GM12878 (cell line): ENCODE results near the gene TREH. TPM values are rescaled to one million over a fixed set of nuclear protein-coding genes. Genes with fewer than 3 reads are reported as not detected.
"Not testable (repeated sequence)": the region's sequence is repeated elsewhere in the genome, so short reads cannot be mapped to it uniquely, and the experiment has no call there.

Source experiments
- ATAC-seq: fragments of 200-7000 bp; cut with Tn5 transposase; 3 replicates; pipeline ENCODE4 v1.9.1; 2020; ENCODE audit warnings: mild to moderate bottlenecking, moderate library complexity
- BruUV-seq: library from RNA; stranded (reverse); fragments of 400-500 nt; replicated peaks from 2 replicates; lab custom pipeline; 2021; lab: Mats Ljungman, UMichigan
- CTCF ChIA-PET: fragments of 300-600 bp; sonication (Branson Sonifier 250); formaldehyde crosslinking; extraction: SDS; loops from one replicate; lab custom pipeline; 2021; ENCODE audit warnings: inconsistent platforms; lab: Yijun Ruan, JAX
- POLR2A ChIA-PET: fragments of 350-600 bp; formaldehyde crosslinking; extraction: SDS; loops from one replicate; lab custom pipeline; 2021; ENCODE audit warnings: inconsistent platforms; lab: Charles Lee
- RAD21 ChIA-PET: fragments of 300-600 bp; sonication (Branson Sonifier 250); formaldehyde crosslinking; loops from one replicate; lab custom pipeline; 2023; ENCODE audit warnings: antibody characterized with exemption; ENCODE audit not compliant: unreplicated experiment; lab: Charles Lee
- SMC1A ChIA-PET: fragments of 300-600 bp; sonication (Branson Sonifier 250); formaldehyde crosslinking; loops from one replicate; lab custom pipeline; 2023; ENCODE audit not compliant: unreplicated experiment, uncharacterized antibody; lab: Charles Lee
- DNase-seq: peaks from one replicate; pipeline ENCODE4 v3.0.0-alpha.2; 2011; ENCODE audit warnings: low read depth, low spot score
- FAIRE-seq: peaks from 3 replicates; lab custom pipeline; 2011; peaks lifted over from hg19 to GRCh38; lab: Jason Lieb, UNC
- H2AFZ ChIP-seq: 2 replicates; pipeline ENCODE4 v1.6.0; 2011; ENCODE audit warnings: low read depth, low read length, control low read depth; ENCODE audit not compliant: control insufficient read depth
- H3K27ac ChIP-seq: 2 replicates; pipeline ENCODE4 v1.5.1; 2011; ENCODE audit warnings: control low read depth; ENCODE audit not compliant: control insufficient read depth, insufficient read depth
- H3K27me3 ChIP-seq, 2 experiments: replicated peaks in 1 of 2; 2 replicates each; pipeline versions ENCODE4 v1.6.0 to v1.6.1; 2011; ENCODE audit warnings: low read length in 1 of 2; ENCODE audit not compliant: control insufficient read depth in 2 of 2, insufficient read depth in 2 of 2
- H3K36me3 ChIP-seq, 2 experiments: 2 replicates each; pipeline ENCODE4 v1.5.1; 2011; ENCODE audit warnings: low read length in 1 of 2; ENCODE audit not compliant: control insufficient read depth in 2 of 2, insufficient read depth in 2 of 2
- H3K4me1 ChIP-seq: 2 replicates; pipeline ENCODE4 v1.6.1; 2011; ENCODE audit warnings: mild to moderate bottlenecking, low read length, moderate library complexity, mixed read lengths; ENCODE audit not compliant: control insufficient read depth, insufficient read depth
- H3K4me2 ChIP-seq: 2 replicates; pipeline ENCODE4 v1.6.0; 2011; ENCODE audit warnings: control low read depth; ENCODE audit not compliant: control insufficient read depth, insufficient read depth
- H3K4me3 ChIP-seq: fragments of 200-600 bp; sonication (generic); 2 replicates; pipeline ENCODE4 v1.5.1; 2016
- H3K79me2 ChIP-seq: 2 replicates; pipeline ENCODE4 v1.6.0; 2011; ENCODE audit warnings: low read length; ENCODE audit not compliant: control insufficient read depth, insufficient read depth
- H3K9ac ChIP-seq: 2 replicates; pipeline ENCODE4 v1.8.0; 2011; ENCODE audit warnings: low read length, control low read depth, mixed read lengths; ENCODE audit not compliant: control insufficient read depth, insufficient read depth
- H3K9me3 ChIP-seq: replicated peaks from 3 replicates; pipeline ENCODE4 v1.5.1; 2011; ENCODE audit warnings: mild to moderate bottlenecking, low read length; ENCODE audit not compliant: control insufficient read depth, insufficient read depth
- H4K20me1 ChIP-seq: 2 replicates; pipeline ENCODE4 v1.6.0; 2011; ENCODE audit not compliant: control insufficient read depth, insufficient read depth
- ATF2 ChIP-seq: IDR thresholded peaks from 2 replicates; pipeline ENCODE4 v1.6.1; 2012; ENCODE audit warnings: low read length, inconsistent platforms
- NR2C1 ChIP-seq: fragments of 450-650 bp; IDR thresholded peaks from 2 replicates; pipeline ENCODE4 v1.6.1; 2017; ENCODE audit warnings: antibody characterized with exemption, mild to moderate bottlenecking, moderate library complexity
- PAX5 ChIP-seq: IDR thresholded peaks from 2 replicates; pipeline ENCODE4 v1.6.1; 2011; ENCODE audit warnings: low read depth, low read length, borderline replicate concordance
- POLR2A ChIP-seq: IDR thresholded peaks from 2 replicates; pipeline ENCODE4 v1.6.1; 2011; ENCODE audit warnings: low read depth, mild to moderate bottlenecking, low read length
- SIN3A ChIP-seq: IDR thresholded peaks from 2 replicates; pipeline ENCODE4 v1.6.1; 2012; ENCODE audit warnings: low read depth, low read length, improper control_type of control experiment
- SRF ChIP-seq, 2 experiments: IDR thresholded peaks; 2 replicates each; pipeline ENCODE4 v1.6.1; 2011; ENCODE audit warnings: low read depth in 2 of 2, low read length in 2 of 2, mild to moderate bottlenecking in 1 of 2, moderate library complexity in 1 of 2
- WGBS: methylation state at CpG from one replicate; pipeline ENCODE4 v1.1.6; 2016; ENCODE audit warnings: low lambda C conversion rate; ENCODE audit not compliant: insufficient replicate concordance, insufficient coverage; ENCODE audit errors: missing lambda C conversion rate; 5-methylcytosine and 5-hydroxymethylcytosine counted together
- in situ Hi-C: fragments of 300-500 bp; cut with MboI; formaldehyde crosslinking; loops from 9 replicates; pipeline ENCODE4 v1.14.3; 2018; ENCODE audit warnings: mixed read lengths
- intact Hi-C: fragments of 100-400 bp; cut with micrococcal nuclease; formaldehyde crosslinking; loops from one replicate; pipeline ENCODE4 v1.14.2; 2022; ENCODE audit not compliant: unreplicated experiment
- polyA plus RNA-seq, 11 experiments: library from polyadenylated mRNA; depleted of rRNA in 4 of 11; unstranded in 6 of 11; stranded (reverse) in 5 of 11; fragments of >200 nt; fragmentation: Nextera tagmentation in 4 of 11; fragmentation: Illumina TruSeq in 1 of 11; extraction: Ambion mirVana in 4 of 11; extraction: Trizol in 1 of 11; gene quantifications; 1 replicate in 1 of 11; 2 replicates in 10 of 11; pipeline versions ENCODE4 v1.2.1 to v1.2.3, GENCODE V29; 2011 to 2016; ENCODE audit warnings: inconsistent platforms in 2 of 11, missing spikeins in 2 of 11, low read depth in 1 of 11
- total RNA-seq, 4 experiments: library from RNA; depleted of rRNA in 3 of 4; stranded (reverse); fragments of >200 nt in 3 of 4; fragmentation: Illumina TruSeq in 1 of 4; extraction: Trizol in 1 of 4; gene quantifications; 2 replicates each; pipeline versions ENCODE4 v1.2.1 to v1.2.3, GENCODE V29; 2013 to 2021

The TREH gene
- total and polyA plus RNA-seq, 10 of the 15 experiments (the other 5 are each of a cell fraction or from before 2014, with no cell fraction given), result not detected

- TF ChIP-seq SRF (IDR thresholded peaks at IDR 0.05; ENCODE audit: low read depth in 2 of 2, low read length in 2 of 2) (no peak), PAX5 (no peak), SIN3A (no peak), NR2C1 (no peak)
Measured at GRCh38 chr11:118687906-118688305, 8.5 kb upstream of the TREH start (continued).

- H2AFZ ChIP-seq, result no peak overlapping the region
- no peaks in the 10 kb centered on the region for H3K36me3 ChIP-seq
- RAD21 ChIA-PET, result no interaction called here
- CTCF ChIA-PET, result interaction anchor here (0.6 to 1.0 kb wide), 2 partner anchors 11 to 251 kb away, joined by 3 read pairs; no protein-coding TSS in a partner anchor
- H3K27me3 ChIP-seq, result peaks cover 0 to 1% of the 10 kb centered on the region in 2 experiments; a peak in 1 of 4 replicates
- ATAC-seq, result no peak
- in situ Hi-C loops, result no loop called here
- DNase-seq, result no peak
- POLR2A ChIA-PET, result no interaction called here
- no peaks in the 10 kb centered on the region for H3K4me1 ChIP-seq
- no peak overlapping the region for H3K4me2 ChIP-seq
- H4K20me1 ChIP-seq, result no peaks in the 10 kb centered on the region
- no peak for TF ChIP-seq POLR2A
- no peak for TF ChIP-seq ATF2
- TF ChIP-seq, all 136 proteins: peak for 0
- no peak for FAIRE-seq
- Histone ChIP-seq H3K79me2 (no peaks in the 10 kb centered on the region), H3K9me3 (no peaks in the 10 kb centered on the region), H3K27ac (no peak overlapping the region), H3K9ac (no peak overlapping the region), H3K4me3 (no peak overlapping the region)
- no CpG with 5 or more reads among the region's 2 CpGs for WGBS
- intact Hi-C loops, result no loop called here
- BruUV-seq, result no TSS peak
- SMC1A ChIA-PET, result no interaction called here
Measured at GRCh38 chr11:118684187-118684586, 4.7 kb upstream of the TREH start.

GRCh38 chr11:118682939-118683338 lies 3.5 kb upstream of the TREH start:
- ChIA-PET RAD21 (interaction anchor here (0.7 kb wide), 1 partner anchor 9 kb away, joined by 5 read pairs; no protein-coding TSS in a partner anchor), POLR2A (interaction anchor here (0.5 to 0.7 kb wide), 2 partner anchors 171 to 255 kb away, joined by 3 to 4 read pairs; no protein-coding TSS in a partner anchor)
- ATAC-seq, H3K4me1 ChIP-seq, H3K4me3 ChIP-seq, CTCF ChIA-PET, BruUV-seq, SMC1A ChIA-PET, H3K9me3 ChIP-seq, DNase-seq, H3K9ac ChIP-seq, H3K79me2 ChIP-seq, H3K27ac ChIP-seq, FAIRE-seq, H3K4me2 ChIP-seq, H4K20me1 ChIP-seq, H3K36me3 ChIP-seq, H2AFZ ChIP-seq, H3K27me3 ChIP-seq, intact Hi-C loops, in situ Hi-C loops: not testable (repeated sequence)
- 45% methylated on average over 6 of the region's 6 CpGs for WGBS
